ENCODE results near the gene PELI3.

DNA sequence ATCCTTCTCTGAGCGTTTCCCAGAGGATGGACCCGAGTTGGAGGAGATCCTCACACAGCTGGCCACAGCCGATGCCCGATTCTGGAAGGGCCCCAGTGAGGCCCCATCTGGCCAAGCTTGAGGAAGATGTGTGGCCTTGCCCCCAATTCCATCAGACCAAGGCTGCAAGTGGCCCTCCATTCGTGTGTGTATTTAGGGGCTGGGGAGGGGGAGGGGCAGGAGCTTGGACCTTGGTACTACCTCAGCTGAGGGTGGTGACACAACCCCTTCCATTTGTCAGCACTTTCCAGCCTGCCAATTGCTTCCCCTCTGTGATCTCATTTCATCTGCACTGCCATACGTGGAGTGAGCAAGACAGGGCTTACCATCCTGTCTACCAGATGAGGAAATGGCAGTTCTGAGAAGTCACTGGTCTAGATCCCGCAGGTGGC lies 42.4 kb downstream of the PELI3 start:
- TF ChIP-seq, protein P1, sequence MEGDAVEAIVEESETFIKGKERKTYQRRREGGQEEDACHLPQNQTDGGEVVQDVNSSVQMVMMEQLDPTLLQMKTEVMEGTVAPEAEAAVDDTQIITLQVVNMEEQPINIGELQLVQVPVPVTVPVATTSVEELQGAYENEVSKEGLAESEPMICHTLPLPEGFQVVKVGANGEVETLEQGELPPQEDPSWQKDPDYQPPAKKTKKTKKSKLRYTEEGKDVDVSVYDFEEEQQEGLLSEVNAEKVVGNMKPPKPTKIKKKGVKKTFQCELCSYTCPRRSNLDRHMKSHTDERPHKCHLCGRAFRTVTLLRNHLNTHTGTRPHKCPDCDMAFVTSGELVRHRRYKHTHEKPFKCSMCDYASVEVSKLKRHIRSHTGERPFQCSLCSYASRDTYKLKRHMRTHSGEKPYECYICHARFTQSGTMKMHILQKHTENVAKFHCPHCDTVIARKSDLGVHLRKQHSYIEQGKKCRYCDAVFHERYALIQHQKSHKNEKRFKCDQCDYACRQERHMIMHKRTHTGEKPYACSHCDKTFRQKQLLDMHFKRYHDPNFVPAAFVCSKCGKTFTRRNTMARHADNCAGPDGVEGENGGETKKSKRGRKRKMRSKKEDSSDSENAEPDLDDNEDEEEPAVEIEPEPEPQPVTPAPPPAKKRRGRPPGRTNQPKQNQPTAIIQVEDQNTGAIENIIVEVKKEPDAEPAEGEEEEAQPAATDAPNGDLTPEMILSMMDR (IDR thresholded peaks at IDR 0.05), result no peak
- no peak for TF ChIP-seq POLR2AphosphoS5 (IDR thresholded peaks at IDR 0.05)

All from stomach (tissue), 4 donors.